ENCODE measurements around the gene CALY. TPM values are rescaled to one million over a fixed set of nuclear protein-coding genes. Genes with fewer than 3 reads are reported as not detected.

The CALY gene
- polyA plus RNA-seq, 1 of the 3 experiments (the other 2 are of a cell fraction) = 3.3 TPM

GRCh38 chr10:133358925-133359310 is 22.2 kb upstream of the CALY start (continued):
- TF ChIP-seq SIN3A (IDR thresholded peaks at IDR 0.05; ENCODE audit: borderline replicate concordance, low read depth, low read length) (no peak), NFIC (IDR thresholded peaks at IDR 0.05; ENCODE audit: borderline replicate concordance) (no peak), JUND (IDR thresholded peaks at IDR 0.05) (no peak), POLR2AphosphoS5 (IDR thresholded peaks at IDR 0.05; ENCODE audit: low read depth, low read length) (no peak), IRF3 (IDR thresholded peaks at IDR 0.05; ENCODE audit: low read depth, low read length) (no peak), NRF1 (IDR thresholded peaks at IDR 0.05; ENCODE audit: low read depth, low read length) (no peak), TAF1 (IDR thresholded peaks at IDR 0.05; ENCODE audit: borderline replicate concordance, low read depth, low read length) (no peak)

GRCh38 chr10:133358162-133358924 is 21.6 kb upstream of the CALY start:
- H3K4me2 ChIP-seq = no peak overlapping the region
- no peaks in the 10 kb centered on the region for H3K79me2 ChIP-seq (ENCODE audit: insufficient read depth)
- H3K9ac ChIP-seq = no peak overlapping the region
- H4K20me1 ChIP-seq (ENCODE audit: insufficient read depth) = no peaks in the 10 kb centered on the region
- no peaks in the 10 kb centered on the region for H3K9me2 ChIP-seq
- no peaks in the 10 kb centered on the region for H3F3A ChIP-seq (replicated peaks; ENCODE audit: insufficient read depth)
- H3K9me3 ChIP-seq = no peaks in the 10 kb centered on the region
- ChIA-PET CTCF (interaction anchor here (1.0 to 9.1 kb wide), 4 partner anchors 11 to 30 kb away, joined by 3 to 73 read pairs (median 4); partner anchors contain the start of gene CALY), POLR2A (interaction anchor here (0.8 to 1.6 kb wide), 3 partner anchors 10 to 32 kb away, joined by 3 to 5 read pairs (median 3); partner anchors contain the start of gene ECHS1)
- H3K27ac ChIP-seq (ENCODE audit: low read depth in 2 of 2, low read length in 1 of 2) = peak overlapping the region in 1 of 2 experiments; percentile 39; a peak in 1 of 4 replicates
- no peaks in the 10 kb centered on the region for H3K27me3 ChIP-seq (ENCODE audit: insufficient read depth)
- WGBS (ENCODE audit: low lambda C conversion rate) = 97% methylated on average over 6 of the region's 41 CpGs
- no peak overlapping the region for H2AFZ ChIP-seq (ENCODE audit: low read depth)
- DNase-seq = peak; percentile 38
- H3K36me3 ChIP-seq (replicated peaks in 1 of 2; ENCODE audit: control insufficient read depth in 1 of 2, insufficient read depth in 2 of 2, low read length in 1 of 2) = peaks cover 6 to 14% of the 10 kb centered on the region in 2 experiments
- TF ChIP-seq ZBTB33 (IDR thresholded peaks at IDR 0.05; ENCODE audit: borderline replicate concordance, low read depth) = no peak
- TF ChIP-seq MXI1 (IDR thresholded peaks at IDR 0.05; ENCODE audit: low read depth, low read length) = no peak
- TF ChIP-seq REST (IDR thresholded peaks at IDR 0.05; ENCODE audit: low read depth, low read length) = no peak
- no peak for TF ChIP-seq MEF2A (IDR thresholded peaks at IDR 0.05; ENCODE audit: borderline replicate concordance, low read depth)
- no peak for TF ChIP-seq EP300 (IDR thresholded peaks at IDR 0.05; ENCODE audit: borderline replicate concordance in 1 of 2, low read depth in 1 of 2, low read length in 1 of 2)
- no peak for TF ChIP-seq TEAD4 (IDR thresholded peaks at IDR 0.05; ENCODE audit: borderline replicate concordance, insufficient read depth)
- no peak for TF ChIP-seq RAD21 (IDR thresholded peaks at IDR 0.05; ENCODE audit: low read length)
- TF ChIP-seq CHD2 (IDR thresholded peaks at IDR 0.05; ENCODE audit: low read length, partially characterized antibody) = no peak
- peaks cover 0 to 36% of the 10 kb centered on the region in 2 experiments; a peak in 1 of 4 replicates for H3K4me1 ChIP-seq (ENCODE audit: control insufficient read depth in 1 of 2, insufficient read depth in 2 of 2, low read depth in 1 of 2, low read length in 1 of 2)
- H3K4me3 ChIP-seq (ENCODE audit: low read depth in 2 of 2, low read length in 1 of 2) = no peak overlapping the region

All from SK-N-SH (cell line).